GM12878 (cell line): ENCODE data around the gene RIT1. TPM values are rescaled to one million over a fixed set of nuclear protein-coding genes. Genes with fewer than 3 reads are reported as not detected.

Experiments
- ATAC-seq: fragments of 200-7000 bp; cut with Tn5 transposase; 3 replicates; pipeline ENCODE4 v1.9.1; 2020; ENCODE audit warnings: mild to moderate bottlenecking, moderate library complexity
- BruUV-seq: library from RNA; stranded (reverse); fragments of 400-500 nt; replicated peaks from 2 replicates; lab custom pipeline; 2021; lab: Mats Ljungman, UMichigan
- CTCF ChIA-PET: fragments of 300-600 bp; sonication (Branson Sonifier 250); formaldehyde crosslinking; extraction: SDS; loops from one replicate; lab custom pipeline; 2021; ENCODE audit warnings: inconsistent platforms; lab: Yijun Ruan, JAX
- POLR2A ChIA-PET: fragments of 350-600 bp; formaldehyde crosslinking; extraction: SDS; loops from one replicate; lab custom pipeline; 2021; ENCODE audit warnings: inconsistent platforms; lab: Charles Lee
- RAD21 ChIA-PET: fragments of 300-600 bp; sonication (Branson Sonifier 250); formaldehyde crosslinking; loops from one replicate; lab custom pipeline; 2023; ENCODE audit warnings: antibody characterized with exemption; ENCODE audit not compliant: unreplicated experiment; lab: Charles Lee
- SMC1A ChIA-PET: fragments of 300-600 bp; sonication (Branson Sonifier 250); formaldehyde crosslinking; loops from one replicate; lab custom pipeline; 2023; ENCODE audit not compliant: unreplicated experiment, uncharacterized antibody; lab: Charles Lee
- DNase-seq: peaks from one replicate; pipeline ENCODE4 v3.0.0-alpha.2; 2011; ENCODE audit warnings: low read depth, low spot score
- FAIRE-seq: peaks from 3 replicates; lab custom pipeline; 2011; peaks lifted over from hg19 to GRCh38; lab: Jason Lieb, UNC
- H2AFZ ChIP-seq: 2 replicates; pipeline ENCODE4 v1.6.0; 2011; ENCODE audit warnings: low read depth, low read length, control low read depth; ENCODE audit not compliant: control insufficient read depth
- H3K27ac ChIP-seq: 2 replicates; pipeline ENCODE4 v1.5.1; 2011; ENCODE audit warnings: control low read depth; ENCODE audit not compliant: control insufficient read depth, insufficient read depth
- H3K27me3 ChIP-seq, 2 experiments: replicated peaks in 1 of 2; 2 replicates each; pipeline versions ENCODE4 v1.6.0 to v1.6.1; 2011; ENCODE audit warnings: low read length in 1 of 2; ENCODE audit not compliant: control insufficient read depth in 2 of 2, insufficient read depth in 2 of 2
- H3K36me3 ChIP-seq, 2 experiments: 2 replicates each; pipeline ENCODE4 v1.5.1; 2011; ENCODE audit warnings: low read length in 1 of 2; ENCODE audit not compliant: control insufficient read depth in 2 of 2, insufficient read depth in 2 of 2
- H3K4me1 ChIP-seq: 2 replicates; pipeline ENCODE4 v1.6.1; 2011; ENCODE audit warnings: mild to moderate bottlenecking, low read length, moderate library complexity, mixed read lengths; ENCODE audit not compliant: control insufficient read depth, insufficient read depth
- H3K4me2 ChIP-seq: 2 replicates; pipeline ENCODE4 v1.6.0; 2011; ENCODE audit warnings: control low read depth; ENCODE audit not compliant: control insufficient read depth, insufficient read depth
- H3K4me3 ChIP-seq: fragments of 200-600 bp; sonication (generic); 2 replicates; pipeline ENCODE4 v1.5.1; 2016
- H3K79me2 ChIP-seq: 2 replicates; pipeline ENCODE4 v1.6.0; 2011; ENCODE audit warnings: low read length; ENCODE audit not compliant: control insufficient read depth, insufficient read depth
- H3K9ac ChIP-seq: 2 replicates; pipeline ENCODE4 v1.8.0; 2011; ENCODE audit warnings: low read length, control low read depth, mixed read lengths; ENCODE audit not compliant: control insufficient read depth, insufficient read depth
- H3K9me3 ChIP-seq: replicated peaks from 3 replicates; pipeline ENCODE4 v1.5.1; 2011; ENCODE audit warnings: mild to moderate bottlenecking, low read length; ENCODE audit not compliant: control insufficient read depth, insufficient read depth
- H4K20me1 ChIP-seq: 2 replicates; pipeline ENCODE4 v1.6.0; 2011; ENCODE audit not compliant: control insufficient read depth, insufficient read depth
- BMI1 ChIP-seq: fragments of 450-650 bp; IDR thresholded peaks from 2 replicates; pipeline ENCODE4 v1.6.1; 2016; ENCODE audit warnings: mild to moderate bottlenecking, moderate library complexity, borderline replicate concordance
- EED ChIP-seq: sonication (generic); IDR thresholded peaks from 2 replicates; pipeline ENCODE4 v1.6.1; 2016; ENCODE audit warnings: antibody characterized with exemption, low read depth
- GATAD2B ChIP-seq: fragments of 450-650 bp; conservative IDR thresholded peaks from 2 replicates; pipeline ENCODE4 v1.6.1; 2017; ENCODE audit warnings: low read depth, mild to moderate bottlenecking, moderate library complexity
- LARP7 ChIP-seq: fragments of 450-650 bp; IDR thresholded peaks from 2 replicates; pipeline ENCODE4 v1.6.1; 2017; ENCODE audit warnings: mild to moderate bottlenecking
- STAT1 ChIP-seq: fragments of 450-650 bp; conservative IDR thresholded peaks from 2 replicates; pipeline ENCODE4 v1.6.1; 2014; ENCODE audit warnings: antibody characterized with exemption, mild to moderate bottlenecking
- TCF12 ChIP-seq: IDR thresholded peaks from 2 replicates; pipeline ENCODE4 v1.6.1; 2011; ENCODE audit warnings: low read depth, mild to moderate bottlenecking, low read length
- WRNIP1 ChIP-seq: IDR thresholded peaks from 2 replicates; pipeline ENCODE4 v1.6.1; 2011; ENCODE audit warnings: low read depth, low read length, improper control_type of control experiment, borderline replicate concordance
- WGBS: methylation state at CpG from one replicate; pipeline ENCODE4 v1.1.6; 2016; ENCODE audit warnings: low lambda C conversion rate; ENCODE audit not compliant: insufficient replicate concordance, insufficient coverage; ENCODE audit errors: missing lambda C conversion rate; 5-methylcytosine and 5-hydroxymethylcytosine counted together
- in situ Hi-C: fragments of 300-500 bp; cut with MboI; formaldehyde crosslinking; loops from 9 replicates; pipeline ENCODE4 v1.14.3; 2018; ENCODE audit warnings: mixed read lengths
- intact Hi-C: fragments of 100-400 bp; cut with micrococcal nuclease; formaldehyde crosslinking; loops from one replicate; pipeline ENCODE4 v1.14.2; 2022; ENCODE audit not compliant: unreplicated experiment
- polyA plus RNA-seq, 11 experiments: library from polyadenylated mRNA; depleted of rRNA in 4 of 11; unstranded in 6 of 11; stranded (reverse) in 5 of 11; fragments of >200 nt; fragmentation: Nextera tagmentation in 4 of 11; fragmentation: Illumina TruSeq in 1 of 11; extraction: Ambion mirVana in 4 of 11; extraction: Trizol in 1 of 11; gene quantifications; 1 replicate in 1 of 11; 2 replicates in 10 of 11; pipeline versions ENCODE4 v1.2.1 to v1.2.3, GENCODE V29; 2011 to 2016; ENCODE audit warnings: inconsistent platforms in 2 of 11, missing spikeins in 2 of 11, low read depth in 1 of 11
- total RNA-seq, 4 experiments: library from RNA; depleted of rRNA in 3 of 4; stranded (reverse); fragments of >200 nt in 3 of 4; fragmentation: Illumina TruSeq in 1 of 4; extraction: Trizol in 1 of 4; gene quantifications; 2 replicates each; pipeline versions ENCODE4 v1.2.1 to v1.2.3, GENCODE V29; 2013 to 2021

Gene RIT1
- total and polyA plus RNA-seq, 10 of the 15 experiments (the other 5 are each of a cell fraction or from before 2014, with no cell fraction given) = 6.8 to 61.5 (median 13.7) TPM

DNA sequence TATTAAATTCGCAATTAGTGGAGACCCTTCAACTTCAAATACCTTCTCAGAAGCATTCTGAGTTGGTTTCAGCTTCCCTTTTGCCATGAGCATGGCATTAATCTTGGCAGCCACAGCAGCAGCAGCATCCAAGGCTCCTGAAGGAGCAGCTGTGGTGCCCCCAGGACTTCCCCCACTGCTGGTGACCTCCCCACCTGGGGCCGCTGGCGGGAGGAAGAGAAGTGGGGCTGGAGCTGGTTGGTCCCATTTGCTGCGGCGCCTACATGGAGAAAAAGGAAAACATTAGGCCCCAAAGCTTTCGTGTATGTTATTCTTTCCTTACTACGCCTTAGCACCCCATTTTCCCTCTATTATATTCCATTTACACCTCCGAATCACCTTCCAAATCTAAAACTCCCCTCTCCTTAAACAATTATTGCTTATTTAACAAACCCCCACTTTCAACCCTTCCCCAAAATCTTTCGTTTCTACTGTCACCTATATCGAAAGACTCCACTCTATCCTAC is 22.5 kb upstream of the RIT1 start:
- peaks cover 5% of the 10 kb centered on the region; the same call in 1 of the 2 replicates for H4K20me1 ChIP-seq
- H2AFZ ChIP-seq = no peak overlapping the region; the same call in 1 of the 2 replicates
- no peak for FAIRE-seq
- intact Hi-C loops = loop anchor here (2.0 kb wide), 2 partner anchors 77 to 79 kb away; partner anchors contain the start of gene GON4L
- TF ChIP-seq WRNIP1 (0 out of 2 replicates have a peak, but pooled peaks have one; percentile 79), BMI1 (0 out of 2 replicates have a peak, but pooled peaks have one; percentile 16), TCF12 (0 out of 2 replicates have a peak, but pooled peaks have one; percentile 12), EED (no peak), STAT1 (no peak), GATAD2B (0 out of 2 replicates have a peak, but pooled peaks have one; percentile 17), LARP7 (peak; percentile 39; the same call in 1 of the 2 replicates)
- peak overlapping the region; percentile 89 for H3K9ac ChIP-seq
- ChIA-PET POLR2A (interaction anchor here (0.6 to 4.2 kb wide), 11 partner anchors 11 to 433 kb away, joined by 3 to 78 read pairs (median 8); partner anchors contain the start of genes ARHGEF2, GON4L, RIT1 and SYT11), SMC1A (interaction anchor here (0.7 to 6.0 kb wide), 15 partner anchors 17 to 132 kb away, joined by 3 to 51 read pairs (median 5); partner anchors contain the start of genes GON4L, SSR2 and SYT11), RAD21 (interaction anchor here (0.6 to 6.4 kb wide), 10 partner anchors 9 to 193 kb away, joined by 3 to 49 read pairs (median 6); partner anchors contain the start of genes ARHGEF2 and SYT11), CTCF (interaction anchor here (0.9 to 6.4 kb wide), 9 partner anchors 43 to 683 kb away, joined by 3 to 84 read pairs (median 5); partner anchors contain the start of gene SYT11)
- H3K4me3 ChIP-seq = peak overlapping the region; percentile 99
- peak overlapping the region; percentile 87 for H3K27ac ChIP-seq
- H3K79me2 ChIP-seq = peaks cover 53% of the 10 kb centered on the region
- 3% methylated on average over 10 of the region's 10 CpGs for WGBS
- no peaks in the 10 kb centered on the region for H3K9me3 ChIP-seq
- in situ Hi-C loops = loop anchor here (5.0 kb wide), 1 partner anchor 134 kb away; no protein-coding TSS in a partner anchor
- ATAC-seq = peak; percentile 22
- peak overlapping the region; percentile 80 for H3K4me2 ChIP-seq
- peaks cover 13% of the 10 kb centered on the region for H3K4me1 ChIP-seq
- peaks cover 2 to 19% of the 10 kb centered on the region in 2 experiments for H3K36me3 ChIP-seq
- no TSS peak for BruUV-seq
- no peaks in the 10 kb centered on the region for H3K27me3 ChIP-seq
- no peak for DNase-seq
